CD14-positive monocyte (primary cell): ENCODE results near the gene JSRP1. TPM values are rescaled to one million over a fixed set of nuclear protein-coding genes. Genes with fewer than 3 reads are reported as not detected.

Experiments
- DNase-seq, 3 donors: peaks; one replicate each; pipeline ENCODE4 v3.0.0-alpha.2; 2011 to 2022
- H2AFZ ChIP-seq: 2 replicates; pipeline ENCODE4 v1.6.0; 2012; ENCODE audit warnings: mild to moderate bottlenecking, low read depth, low read length, inconsistent platforms; ENCODE audit not compliant: insufficient read depth, poor library complexity, severe bottlenecking
- H3K27ac ChIP-seq, 2 donors: 1 replicate in 1 of 2; 2 replicates in 1 of 2; pipeline ENCODE4 v1.5.1; 2012 to 2013; ENCODE audit warnings: low read length in 2 of 2, control low read depth in 1 of 2, inconsistent platforms in 1 of 2, low read depth in 1 of 2, mild to moderate bottlenecking in 1 of 2
- H3K27me3 ChIP-seq, 2 donors: one replicate each; pipeline versions ENCODE4 v1.6.0 to v1.6.1; 2011 to 2013; ENCODE audit warnings: low read length in 2 of 2; ENCODE audit not compliant: control insufficient read depth in 2 of 2, insufficient read depth in 2 of 2
- H3K36me3 ChIP-seq, 2 donors: replicated peaks in 1 of 2; 1 replicate in 1 of 2; 2 replicates in 1 of 2; pipeline versions ENCODE4 v1.5.1 to v1.6.1; 2012 to 2013; ENCODE audit warnings: low read length in 2 of 2, control low read depth in 1 of 2, inconsistent platforms in 1 of 2, mild to moderate bottlenecking in 1 of 2; ENCODE audit not compliant: insufficient read depth in 2 of 2, control insufficient read depth in 1 of 2
- H3K4me1 ChIP-seq, 2 donors: 1 replicate in 1 of 2; 2 replicates in 1 of 2; pipeline versions ENCODE4 v1.5.1 to v1.6.1; 2012 to 2013; ENCODE audit warnings: low read length in 2 of 2, control low read depth in 1 of 2, inconsistent platforms in 1 of 2, mild to moderate bottlenecking in 1 of 2, moderate library complexity in 1 of 2; ENCODE audit not compliant: insufficient read depth in 2 of 2, control insufficient read depth in 1 of 2
- H3K4me2 ChIP-seq: replicated peaks from 2 replicates; pipeline ENCODE3; 2012; ENCODE audit warnings: low read length, moderate library complexity, mild to moderate bottlenecking; ENCODE audit not compliant: poor library complexity, severe bottlenecking; ENCODE audit errors: extremely low read depth
- H3K4me3 ChIP-seq, 3 experiments: fragments of 200-600 bp in 1 of 3; sonication (generic) in 1 of 3; replicated peaks in 1 of 3; 1 replicate in 2 of 3; 2 replicates in 1 of 3; pipeline ENCODE4 v1.5.1; 2011 to 2013; ENCODE audit warnings: low read length in 3 of 3, mild to moderate bottlenecking in 3 of 3, control low read depth in 2 of 3, low read depth in 2 of 3, inconsistent platforms in 1 of 3, moderate library complexity in 1 of 3
- H3K79me2 ChIP-seq: 2 replicates; pipeline ENCODE4 v1.6.0; 2012; ENCODE audit warnings: mild to moderate bottlenecking, control low read depth, inconsistent platforms, low read length, moderate library complexity; ENCODE audit not compliant: insufficient read depth
- H3K9ac ChIP-seq: 2 replicates; pipeline ENCODE4 v1.6.0; 2017; ENCODE audit warnings: low read length, mild to moderate bottlenecking; ENCODE audit not compliant: insufficient read depth, poor library complexity, severe bottlenecking
- H3K9me3 ChIP-seq, 2 donors: replicated peaks in 1 of 2; 1 replicate in 1 of 2; 2 replicates in 1 of 2; pipeline versions ENCODE4 v1.5.1 to v1.6.1; 2012 to 2013; ENCODE audit warnings: low read length in 2 of 2, control low read depth in 1 of 2; ENCODE audit not compliant: control insufficient read depth in 1 of 2, insufficient read depth in 1 of 2
- H4K20me1 ChIP-seq: 2 replicates; pipeline ENCODE4 v1.6.0; 2012; ENCODE audit warnings: mild to moderate bottlenecking, low read length, control low read depth, moderate library complexity; ENCODE audit not compliant: insufficient read depth
- H3K27ac Mint-ChIP-seq, 7 donors: one replicate each; pipeline ENCODE4 v1.8.0; 2020; ENCODE audit warnings: mild to moderate bottlenecking in 7 of 7, mixed read lengths in 7 of 7, moderate library complexity in 6 of 7, inconsistent platforms in 2 of 7
- H3K27me3 Mint-ChIP-seq, 3 donors: one replicate each; pipeline ENCODE4 v1.8.0; 2021 to 2022; ENCODE audit warnings: low read depth in 3 of 3, mild to moderate bottlenecking in 3 of 3, mixed read lengths in 3 of 3, moderate library complexity in 3 of 3, inconsistent platforms in 1 of 3
- H3K36me3 Mint-ChIP-seq, 2 donors: one replicate each; pipeline ENCODE4 v1.8.0; 2020; ENCODE audit warnings: mixed read lengths in 2 of 2, inconsistent platforms in 1 of 2, mild to moderate bottlenecking in 1 of 2
- H3K4me1 Mint-ChIP-seq: one replicate; pipeline ENCODE4 v1.8.0; 2020; ENCODE audit warnings: mild to moderate bottlenecking, mixed read lengths
- H3K4me3 Mint-ChIP-seq, 2 donors: one replicate each; pipeline ENCODE4 v1.8.0; 2020; ENCODE audit warnings: mild to moderate bottlenecking in 2 of 2, mixed read lengths in 2 of 2, moderate library complexity in 1 of 2
- H3K9me3 Mint-ChIP-seq, 7 donors: one replicate each; pipeline ENCODE4 v1.8.0; 2020 to 2022; ENCODE audit warnings: mixed read lengths in 7 of 7, mild to moderate bottlenecking in 6 of 7, moderate library complexity in 6 of 7, inconsistent platforms in 2 of 7
- CTCF ChIP-seq: fragments of 200-600 bp; IDR thresholded peaks from one replicate; pipeline ENCODE4 v1.8.0; 2022; ENCODE audit warnings: antibody characterized with exemption, mild to moderate bottlenecking
- WGBS: methylation state at CpG from one replicate; pipeline ENCODE4 v1.1.5; 2013; ENCODE audit warnings: missing lambda C conversion rate; ENCODE audit not compliant: insufficient coverage; 5-methylcytosine and 5-hydroxymethylcytosine counted together
- intact Hi-C, 2 donors: fragments of 100-400 bp; cut with micrococcal nuclease; formaldehyde crosslinking; loops; one replicate each; pipeline versions ENCODE4 v1.15.0 to v1.15.1; 2023
- polyA plus RNA-seq, 3 donors: library from polyadenylated mRNA; depleted of rRNA in 1 of 3; unstranded in 2 of 3; stranded (reverse) in 1 of 3; fragments of 300-500 nt in 2 of 3; fragments of >200 nt in 1 of 3; fragmentation: Illumina TruSeq in 2 of 3; gene quantifications; 1 replicate in 2 of 3; 2 replicates in 1 of 3; pipeline ENCODE4 v1.2.3, GENCODE V29; 2012 to 2021

Gene JSRP1
- polyA plus RNA-seq, 3 donors = 0.38 to 0.50 TPM; not detected in 1

GRCh38 chr19:2252797-2253105 lies 3.5 kb downstream of the JSRP1 start:
- H3K36me3 Mint-ChIP-seq = peaks cover 8 to 10% of the 10 kb centered on the region in 2 donors
- Histone ChIP-seq H3K79me2 (no peaks in the 10 kb centered on the region), H3K4me1 (peaks cover 32 to 42% of the 10 kb centered on the region in 2 donors), H3K27me3 (peaks cover 18 to 51% of the 10 kb centered on the region in 2 donors), H3K27ac (no peak overlapping the region), H3K4me3 (peak overlapping the region in 2 of 3 experiments; percentile 7 to 70), H3K4me2 (peak overlapping the region; percentile 74), H4K20me1 (peaks cover 51% of the 10 kb centered on the region), H2AFZ (peak overlapping the region; percentile 71), H3K9ac (no peak overlapping the region), H3K9me3 (peaks cover 0 to 14% of the 10 kb centered on the region in 2 donors), H3K36me3 (peaks cover 12% of the 10 kb centered on the region in 2 donors)
- peaks cover 22% of the 10 kb centered on the region for H3K4me1 Mint-ChIP-seq
- no peak for DNase-seq
- H3K9me3 Mint-ChIP-seq = peaks cover 0 to 8% (median 0%) of the 10 kb centered on the region in 7 donors
- TF ChIP-seq CTCF = no peak
- intact Hi-C loops = no loop called here
- peak overlapping the region; percentile 64 to 78 for H3K4me3 Mint-ChIP-seq
- peaks cover 42 to 73% (median 45%) of the 10 kb centered on the region in 3 donors for H3K27me3 Mint-ChIP-seq
- no peak overlapping the region for H3K27ac Mint-ChIP-seq
- WGBS = 5% methylated on average over 16 of the region's 18 CpGs

GRCh38 chr19:2252055-2252796 lies 4.0 kb downstream of the JSRP1 start:
- Histone ChIP-seq H3K9ac (no peak overlapping the region), H3K9me3 (peaks cover 0 to 14% of the 10 kb centered on the region in 2 donors), H3K79me2 (no peaks in the 10 kb centered on the region), H3K36me3 (peaks cover 16 to 18% of the 10 kb centered on the region in 2 donors), H4K20me1 (peaks cover 55% of the 10 kb centered on the region), H3K4me3 (peak overlapping the region in 2 of 3 experiments; percentile 20 to 70), H3K27me3 (peaks cover 18 to 51% of the 10 kb centered on the region in 2 donors), H3K4me1 (peaks cover 32 to 42% of the 10 kb centered on the region in 2 donors), H3K27ac (no peak overlapping the region), H2AFZ (peak overlapping the region; percentile 71), H3K4me2 (peak overlapping the region; percentile 74)
- Mint-ChIP-seq H3K4me1 (peaks cover 22% of the 10 kb centered on the region), H3K27ac (no peak overlapping the region), H3K36me3 (peaks cover 11 to 15% of the 10 kb centered on the region in 2 donors), H3K9me3 (peaks cover 0 to 8% (median 0%) of the 10 kb centered on the region in 7 donors), H3K27me3 (peaks cover 42 to 73% (median 42%) of the 10 kb centered on the region in 3 donors), H3K4me3 (peak overlapping the region; percentile 66 to 84)
- intact Hi-C loops = no loop called here
- TF ChIP-seq CTCF = no peak
- DNase-seq = no peak
- WGBS = 3% methylated on average over 74 of the region's 74 CpGs
